HEK293T (cell line): ENCODE measurements around the gene C5orf47.

Source experiments
- CTCF ChIA-PET: fragments of 350-600 bp; formaldehyde crosslinking; extraction: SDS; loops from one replicate; lab custom pipeline; 2021; ENCODE audit warnings: antibody characterized with exemption, inconsistent platforms; lab: Yijun Ruan, JAX
- POLR2A ChIA-PET: fragments of 350-600 bp; formaldehyde crosslinking; extraction: SDS; loops from one replicate; lab custom pipeline; 2020; ENCODE audit warnings: antibody characterized with exemption, inconsistent platforms; lab: Yijun Ruan, JAX
- DNase-seq: peaks from one replicate; pipeline ENCODE4 v3.0.0; 2012; ENCODE audit warnings: mixed read lengths; ENCODE audit errors: extremely low spot score
- ARNT ChIP-seq: fragments of 450-650 bp; IDR thresholded peaks from 2 replicates; pipeline ENCODE4 v1.6.1; 2017; ENCODE audit warnings: mild to moderate bottlenecking
- BHLHE40 ChIP-seq: fragments of 450-650 bp; IDR thresholded peaks from 2 replicates; pipeline ENCODE4 v1.6.1; 2016; ENCODE audit warnings: mild to moderate bottlenecking, moderate library complexity, borderline replicate concordance
- CTBP1 ChIP-seq: fragments of 450-650 bp; IDR thresholded peaks from 2 replicates; pipeline ENCODE4 v1.6.1; 2016; ENCODE audit warnings: borderline replicate concordance
- ELF4 ChIP-seq: fragments of 450-650 bp; IDR thresholded peaks from 2 replicates; pipeline ENCODE4 v1.6.1; 2017; ENCODE audit warnings: antibody characterized with exemption
- FOXA1 ChIP-seq: fragments of 450-650 bp; IDR thresholded peaks from 2 replicates; pipeline ENCODE4 v1.6.1; 2016; ENCODE audit warnings: mild to moderate bottlenecking
- FOXM1 ChIP-seq: fragments of 450-650 bp; IDR thresholded peaks from 2 replicates; pipeline ENCODE4 v1.6.1; 2017; ENCODE audit warnings: mild to moderate bottlenecking, borderline replicate concordance
- HDGF ChIP-seq: fragments of 450-650 bp; IDR thresholded peaks from 2 replicates; pipeline ENCODE4 v1.6.1; 2017; ENCODE audit warnings: antibody characterized with exemption, borderline replicate concordance
- L3MBTL2 ChIP-seq: fragments of 450-650 bp; conservative IDR thresholded peaks from 2 replicates; pipeline ENCODE4 v1.6.1; 2016; ENCODE audit warnings: mild to moderate bottlenecking
- LEF1 ChIP-seq: fragments of 450-650 bp; IDR thresholded peaks from 2 replicates; pipeline ENCODE4 v1.6.1; 2017; ENCODE audit warnings: mild to moderate bottlenecking, borderline replicate concordance
- NFRKB ChIP-seq: fragments of 450-650 bp; IDR thresholded peaks from 2 replicates; pipeline ENCODE4 v1.6.1; 2016; ENCODE audit warnings: mild to moderate bottlenecking, moderate library complexity
- SP1 ChIP-seq: fragments of 450-650 bp; IDR thresholded peaks from 2 replicates; pipeline ENCODE4 v1.6.1; 2017
- SUZ12 ChIP-seq: fragments of 450-650 bp; IDR thresholded peaks from 2 replicates; pipeline ENCODE4 v1.6.1; 2016; ENCODE audit warnings: mild to moderate bottlenecking
- TARDBP ChIP-seq: fragments of 450-650 bp; IDR thresholded peaks from 2 replicates; pipeline ENCODE4 v1.6.1; 2016
- ZNF384 ChIP-seq: fragments of 450-650 bp; IDR thresholded peaks from 2 replicates; pipeline ENCODE4 v1.6.1; 2016
- TF ChIP-seq, protein P1 (sequence below): fragments of 450-650 bp; IDR thresholded peaks from 2 replicates; pipeline ENCODE4 v1.6.1; 2016

The C5orf47 gene

DNA sequence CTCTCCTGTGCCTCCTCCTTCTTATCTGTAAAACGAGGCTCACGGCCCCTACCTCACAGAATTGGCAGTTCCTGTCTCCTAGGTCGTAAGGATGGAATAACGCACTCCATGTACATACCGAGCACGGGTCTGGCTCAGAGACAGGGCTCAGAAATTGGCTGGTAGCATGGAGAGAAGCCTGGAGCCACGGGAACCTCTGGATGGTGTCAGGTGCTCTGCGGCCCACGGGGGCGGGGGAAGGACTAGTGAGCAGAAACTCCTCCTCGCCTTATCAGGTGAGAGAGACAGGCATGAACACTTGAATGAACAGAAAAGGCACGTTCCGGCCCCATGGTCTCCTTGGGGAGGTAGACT lies 15.4 kb upstream of the C5orf47 start:
- 0 out of 2 replicates have a peak, but pooled peaks have one; percentile 20 for TF ChIP-seq L3MBTL2
- TF ChIP-seq ARNT: no peak
- no peak for TF ChIP-seq SP1
- peak; percentile 50 for DNase-seq
- POLR2A ChIA-PET: interaction anchor here (0.9 to 2.9 kb wide), 5 partner anchors 10 to 357 kb away, joined by 3 to 28 read pairs (median 3); partner anchors contain the start of gene BOD1
- CTCF ChIA-PET: interaction anchor here (0.6 to 2.5 kb wide), 12 partner anchors 11 to 871 kb away, joined by 3 to 16 read pairs (median 3); partner anchors contain the start of gene BOD1

DNA sequence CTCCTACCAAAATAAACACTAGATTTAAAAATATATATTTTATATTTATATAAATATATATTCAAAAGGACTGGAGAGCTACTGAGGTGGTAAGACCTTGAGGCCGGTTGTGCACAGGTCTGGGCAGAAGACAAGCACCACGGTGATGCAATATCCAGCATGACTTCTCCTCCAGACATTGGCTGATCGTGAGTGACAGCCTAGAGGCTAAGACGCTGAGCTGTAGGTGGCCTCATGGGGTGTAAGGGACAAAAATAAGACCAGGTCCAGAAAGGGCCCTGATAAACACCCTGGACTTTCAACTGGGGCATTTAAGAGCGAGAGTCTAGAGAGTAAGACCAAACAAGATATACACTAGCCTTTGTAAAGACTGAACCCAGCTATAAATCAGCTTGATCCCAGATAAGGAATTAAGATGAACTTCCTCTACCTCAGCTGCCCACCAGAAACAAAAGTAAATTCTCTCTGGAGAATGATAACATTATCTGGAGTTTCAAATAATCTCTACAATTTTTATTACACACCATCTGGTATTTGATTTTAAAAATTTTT lies 14.2 kb upstream of the C5orf47 start:
- TF ChIP-seq SP1: no peak
- TF ChIP-seq, protein P1, sequence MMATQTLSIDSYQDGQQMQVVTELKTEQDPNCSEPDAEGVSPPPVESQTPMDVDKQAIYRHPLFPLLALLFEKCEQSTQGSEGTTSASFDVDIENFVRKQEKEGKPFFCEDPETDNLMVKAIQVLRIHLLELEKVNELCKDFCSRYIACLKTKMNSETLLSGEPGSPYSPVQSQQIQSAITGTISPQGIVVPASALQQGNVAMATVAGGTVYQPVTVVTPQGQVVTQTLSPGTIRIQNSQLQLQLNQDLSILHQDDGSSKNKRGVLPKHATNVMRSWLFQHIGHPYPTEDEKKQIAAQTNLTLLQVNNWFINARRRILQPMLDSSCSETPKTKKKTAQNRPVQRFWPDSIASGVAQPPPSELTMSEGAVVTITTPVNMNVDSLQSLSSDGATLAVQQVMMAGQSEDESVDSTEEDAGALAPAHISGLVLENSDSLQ: peak; percentile 82
- no peak for DNase-seq
- CTCF ChIA-PET: interaction anchor here (1.0 to 2.5 kb wide), 5 partner anchors 10 to 358 kb away, joined by 4 to 16 read pairs (median 5); partner anchors contain the start of gene BOD1
- POLR2A ChIA-PET: interaction anchor here (0.9 to 2.9 kb wide), 2 partner anchors 11 to 358 kb away, joined by 3 to 28 read pairs; partner anchors contain the start of gene BOD1

DNA sequence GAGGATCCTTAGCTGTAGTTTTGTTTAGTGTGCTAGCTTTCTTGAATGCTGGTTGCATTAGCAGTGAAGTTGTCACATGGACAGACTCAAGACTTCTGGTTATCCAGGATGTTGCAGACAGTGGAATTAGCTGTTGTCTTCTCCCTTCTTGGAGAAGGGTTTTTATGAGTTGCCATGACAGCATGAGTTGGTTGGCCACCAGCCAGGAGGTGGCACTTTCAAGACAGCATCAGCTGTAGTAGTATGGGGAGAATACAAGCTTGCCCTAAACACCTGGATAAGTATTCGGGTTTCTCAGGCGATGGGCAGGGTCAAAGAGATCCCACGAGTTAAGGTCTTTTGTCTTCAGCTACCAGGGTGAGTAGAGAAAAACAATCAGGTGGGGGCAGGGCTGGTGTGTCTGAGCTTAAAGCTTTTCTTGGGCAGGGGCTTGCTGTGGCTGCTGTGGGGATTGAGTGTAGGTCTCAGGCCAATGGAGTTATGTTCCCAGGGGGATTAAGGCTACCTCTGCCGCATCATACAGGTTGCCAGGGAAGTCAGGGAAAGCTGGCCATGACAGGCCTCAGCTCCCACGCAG lies 7.7 kb upstream of the C5orf47 start:
- DNase-seq: no peak
- ChIA-PET POLR2A (no interaction called here), CTCF (interaction anchor here (0.7 kb wide), 1 partner anchor 34 kb away, joined by 3 read pairs; no protein-coding TSS in a partner anchor)
- TF ChIP-seq TARDBP (no peak), HDGF (no peak), FOXM1 (no peak), FOXA1 (no peak), NFRKB (no peak), ZNF384 (no peak), SP1 (no peak), CTBP1 (no peak), L3MBTL2 (no peak), ELF4 (no peak)
- TF ChIP-seq, protein P1: no peak

DNA sequence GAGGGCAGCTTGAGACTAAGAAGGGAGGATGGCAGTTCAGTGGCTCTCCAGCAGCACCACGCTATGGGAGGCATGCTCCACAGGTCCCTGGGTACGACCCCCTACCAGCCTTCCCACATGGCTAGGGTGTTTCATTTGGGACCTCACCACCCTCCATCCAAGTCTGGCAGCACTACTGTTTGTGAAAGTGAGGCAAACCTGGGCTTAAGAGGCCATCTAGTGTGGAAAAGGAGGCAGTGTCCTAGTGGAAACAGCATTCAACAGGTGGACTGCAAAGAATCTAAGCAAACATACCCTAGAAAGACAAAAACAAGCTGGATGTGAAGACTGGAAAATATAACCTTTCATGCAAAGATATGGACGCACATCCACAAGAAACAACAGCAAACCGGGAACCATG lies 4.8 kb upstream of the C5orf47 start:
- ChIA-PET POLR2A (interaction anchor here (1.1 kb wide), 1 partner anchor 368 kb away, joined by 3 read pairs; no protein-coding TSS in a partner anchor), CTCF (interaction anchor here (0.6 to 1.3 kb wide), 5 partner anchors 10 to 690 kb away, joined by 3 to 5 read pairs (median 3); no protein-coding TSS in a partner anchor)
- peak; percentile 45 for DNase-seq
- TF ChIP-seq L3MBTL2 (no peak), LEF1 (no peak), ELF4 (no peak), HDGF (no peak), ZNF384 (no peak), FOXM1 (no peak), ARNT (no peak), NFRKB (no peak), BHLHE40 (no peak), SUZ12 (no peak), FOXA1 (no peak)

DNA sequence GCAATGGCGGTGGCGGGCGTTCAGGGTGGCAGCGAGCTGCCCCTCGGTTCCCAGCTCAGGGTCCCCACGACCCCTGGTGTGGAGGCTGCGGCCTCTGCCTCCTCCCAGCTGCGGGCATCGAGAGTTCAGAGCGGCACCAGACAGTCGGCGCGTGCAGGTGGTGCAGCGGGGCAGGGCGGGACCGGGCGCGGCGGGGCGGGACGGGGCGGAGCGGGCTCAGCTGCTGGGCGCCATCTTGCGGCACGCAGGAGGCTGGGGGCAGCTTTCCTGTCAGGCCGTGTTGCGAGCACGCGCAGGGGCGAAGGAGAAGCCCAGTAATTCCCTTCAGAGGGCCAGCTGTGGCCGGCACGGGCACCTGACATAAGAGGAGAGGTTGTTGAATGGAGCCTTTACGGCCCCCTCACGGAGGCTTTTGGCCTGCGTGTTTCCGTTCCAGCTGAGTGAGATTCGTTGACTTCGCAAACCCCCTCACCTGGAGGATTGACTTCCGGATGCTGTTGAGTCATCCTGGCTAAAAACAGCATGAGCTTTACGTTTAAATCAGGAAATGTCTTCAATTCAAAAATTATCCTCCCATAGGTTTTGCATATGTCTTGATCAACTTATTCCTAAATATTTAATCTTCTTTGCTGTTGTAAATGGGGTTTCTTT lies 587 bp downstream of the C5orf47 start:
- ChIA-PET CTCF (no interaction called here), POLR2A (no interaction called here)
- TF ChIP-seq ELF4 (no peak), CTBP1 (no peak), LEF1 (no peak), SUZ12 (no peak), FOXA1 (no peak), HDGF (no peak), SP1 (no peak), ARNT (no peak), L3MBTL2 (no peak)
- TF ChIP-seq, protein P1: no peak
- DNase-seq: no peak

DNA sequence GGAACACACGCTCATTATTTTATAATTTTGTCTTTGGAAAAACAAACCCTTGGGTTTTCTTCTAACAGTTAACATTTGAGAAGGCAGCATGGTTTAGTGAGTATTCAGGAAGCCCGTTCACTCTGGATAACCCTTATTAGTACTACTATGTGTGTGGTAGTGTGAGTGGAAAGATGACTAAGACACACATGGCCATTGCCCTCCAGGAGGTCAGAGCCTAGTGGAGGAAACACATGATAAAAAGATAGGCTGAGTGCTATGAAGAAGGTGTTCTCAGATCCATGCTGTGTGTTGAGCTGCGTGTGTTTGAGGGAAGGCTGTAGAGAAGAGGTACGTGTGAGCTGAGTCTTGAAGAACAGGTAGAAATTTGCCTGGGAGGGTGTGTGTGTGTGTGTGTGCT lies 8.4 kb downstream of the C5orf47 start:
- TF ChIP-seq SP1 (no peak), LEF1 (no peak), ELF4 (no peak), ARNT (no peak), FOXA1 (no peak), CTBP1 (no peak), HDGF (no peak), SUZ12 (no peak)
- TF ChIP-seq, protein P1: no peak
- DNase-seq: no peak
- POLR2A ChIA-PET: no interaction called here
- CTCF ChIA-PET: no interaction called here
